ENCODE measurements around the gene MEIKIN.

The MEIKIN gene

GRCh38 chr5:131766689-131767088, 178.8 kb downstream of the MEIKIN start:
- no peak for DNase-seq

DNA sequence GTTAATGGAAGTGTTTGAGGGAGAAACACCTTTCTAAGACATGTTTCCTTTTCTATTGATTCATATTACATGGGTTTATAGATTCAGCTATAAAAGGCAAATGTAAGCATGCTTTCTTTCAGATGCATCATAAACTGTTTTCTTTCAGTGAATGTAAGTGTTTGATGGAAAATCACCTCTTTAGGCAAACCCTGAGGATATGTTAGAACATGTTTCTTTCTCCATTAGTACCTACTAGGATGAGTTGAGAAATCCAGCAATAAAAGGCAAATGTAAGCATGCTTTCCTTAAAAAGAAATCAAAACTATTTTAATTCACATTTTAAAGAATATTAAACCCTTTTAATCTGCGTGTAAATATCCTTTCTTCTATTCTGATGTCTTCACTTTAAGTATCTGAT, 180.2 kb downstream of the MEIKIN start:
- DNase-seq = no peak

DNA sequence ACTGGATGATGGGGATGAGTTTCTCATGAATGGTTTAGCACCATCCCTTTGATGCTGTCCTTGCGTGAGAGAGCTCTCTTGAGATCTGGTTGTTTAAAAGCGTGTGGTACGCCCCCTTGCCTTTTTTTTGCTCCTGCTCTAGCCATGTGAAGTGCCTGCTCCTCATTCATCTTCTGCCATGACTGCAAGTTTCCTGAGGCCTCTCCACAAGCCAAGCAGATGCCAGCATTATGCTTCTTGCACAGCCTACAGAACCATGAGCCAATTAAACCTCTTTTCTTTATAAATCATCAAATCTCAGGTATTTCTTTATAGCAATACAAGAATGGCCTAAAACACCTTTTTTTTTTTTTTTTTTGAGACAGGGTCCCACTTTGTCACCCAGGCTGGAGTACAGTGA, 181.5 kb downstream of the MEIKIN start:
- DNase-seq = no peak

DNA sequence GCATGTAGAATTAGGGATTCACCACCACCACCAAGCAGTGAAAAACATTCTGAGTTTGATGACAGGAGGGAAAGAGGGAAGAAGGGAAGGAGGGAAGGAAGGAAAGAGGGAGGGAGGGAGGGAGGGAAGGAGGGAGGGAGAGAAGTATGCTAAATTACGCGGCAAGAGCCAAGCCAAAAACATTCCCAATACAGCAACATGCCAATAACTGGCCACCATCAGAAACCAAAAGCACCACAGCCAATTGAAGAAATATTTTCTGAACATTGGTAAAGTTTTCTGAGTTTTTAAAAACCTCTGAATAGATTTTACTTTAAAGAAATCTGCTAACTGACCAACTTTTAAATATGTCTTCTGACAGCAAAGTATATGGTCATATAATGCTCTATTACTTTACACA, 184.7 kb downstream of the MEIKIN start:
- no peak for DNase-seq

- DNase-seq = no peak
These were observed 185.8 kb downstream of the MEIKIN start for GRCh38 chr5:131759704-131760103.

GRCh38 chr5:131758520-131758900, 187.0 kb downstream of the MEIKIN start:
- DNase-seq = no peak

- peak; percentile 4 for DNase-seq
These were observed 187.5 kb downstream of the MEIKIN start for GRCh38 chr5:131757830-131758519.

All from NCI-H510A treated with DMSO at 0.1 percent for 48 hours (cell line).